DMS153 (cell line): ENCODE data around the gene MOB2.

Experiments used
- DNase-seq: peaks from one replicate; lab custom pipeline; 2025; lab: John Stamatoyannopoulos, UW

MOB2 gene

GRCh38 chr11:1470681-1471611, 15.6 kb downstream of the MOB2 start:
- no peak for DNase-seq

DNA sequence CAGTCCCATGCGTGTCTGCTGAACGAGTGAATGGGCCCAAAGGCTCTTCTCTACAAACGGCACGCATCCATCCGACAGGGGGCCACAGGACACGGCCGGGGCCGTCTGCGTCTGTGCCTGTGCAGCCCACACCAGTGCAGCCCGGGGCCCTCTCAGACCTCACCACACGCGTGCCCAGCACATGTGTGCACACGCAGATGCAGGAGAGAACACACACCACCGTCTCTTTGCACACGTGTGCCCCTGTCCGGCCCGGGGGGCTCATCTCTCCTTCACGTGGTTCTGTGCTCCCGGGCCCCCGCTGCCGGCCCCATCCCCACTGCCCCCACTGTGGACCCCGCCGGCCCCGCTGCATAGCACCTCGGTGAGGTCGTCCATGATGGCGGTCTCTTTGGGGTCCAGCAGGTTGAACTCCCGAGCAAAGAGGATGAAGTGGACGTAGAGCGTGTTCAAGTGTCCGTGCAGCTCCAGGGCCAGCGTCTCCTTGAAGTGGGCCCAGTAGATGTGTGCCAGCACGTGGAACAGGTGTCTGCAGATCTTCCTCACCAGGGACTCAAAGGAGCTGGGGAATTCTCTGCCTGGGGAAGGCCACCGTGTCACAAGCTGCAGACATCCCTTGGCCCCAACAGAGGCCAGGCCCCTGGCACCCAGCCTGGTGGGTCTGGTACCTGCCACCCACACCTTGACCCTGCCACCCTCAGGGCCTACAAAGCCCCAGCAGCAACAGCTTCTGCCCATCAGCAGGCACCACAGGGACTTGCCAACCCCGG, 16.5 kb downstream of the MOB2 start:
- DNase-seq: no peak

GRCh38 chr11:1469287-1469910, 17.2 kb downstream of the MOB2 start:
- no peak for DNase-seq

- DNase-seq: no peak
These were observed 18.0 kb downstream of the MOB2 start for GRCh38 chr11:1468473-1469066.

GRCh38 chr11:1468002-1468401, 18.6 kb downstream of the MOB2 start:
- DNase-seq: no peak

- DNase-seq: no peak
These were observed 19.3 kb downstream of the MOB2 start for GRCh38 chr11:1467270-1467669.

- no peak for DNase-seq
These were observed 19.8 kb downstream of the MOB2 start for GRCh38 chr11:1466784-1467183.

DNA sequence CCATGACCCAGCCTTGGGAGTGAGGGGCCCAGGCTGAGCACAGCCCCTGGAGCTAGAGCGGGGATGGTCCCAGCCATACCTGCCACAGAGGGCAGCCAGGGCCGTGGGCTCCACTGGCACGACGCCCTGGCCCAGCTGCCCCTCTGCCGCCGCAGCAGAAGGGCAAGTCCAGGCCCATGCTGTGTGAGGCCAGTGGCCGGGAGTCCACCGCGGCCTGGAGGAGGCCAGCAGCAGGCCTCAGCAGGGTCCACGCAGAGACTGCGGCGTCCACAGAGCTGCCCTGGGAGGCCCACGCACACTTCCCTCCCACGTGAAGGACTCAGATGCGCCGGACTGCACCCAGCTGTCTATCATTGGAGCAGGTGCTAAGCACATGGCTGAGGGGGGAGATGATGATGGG, 23.5 kb downstream of the MOB2 start:
- no peak for DNase-seq

GRCh38 chr11:1462698-1462975, 23.9 kb downstream of the MOB2 start:
- no peak for DNase-seq

DNA sequence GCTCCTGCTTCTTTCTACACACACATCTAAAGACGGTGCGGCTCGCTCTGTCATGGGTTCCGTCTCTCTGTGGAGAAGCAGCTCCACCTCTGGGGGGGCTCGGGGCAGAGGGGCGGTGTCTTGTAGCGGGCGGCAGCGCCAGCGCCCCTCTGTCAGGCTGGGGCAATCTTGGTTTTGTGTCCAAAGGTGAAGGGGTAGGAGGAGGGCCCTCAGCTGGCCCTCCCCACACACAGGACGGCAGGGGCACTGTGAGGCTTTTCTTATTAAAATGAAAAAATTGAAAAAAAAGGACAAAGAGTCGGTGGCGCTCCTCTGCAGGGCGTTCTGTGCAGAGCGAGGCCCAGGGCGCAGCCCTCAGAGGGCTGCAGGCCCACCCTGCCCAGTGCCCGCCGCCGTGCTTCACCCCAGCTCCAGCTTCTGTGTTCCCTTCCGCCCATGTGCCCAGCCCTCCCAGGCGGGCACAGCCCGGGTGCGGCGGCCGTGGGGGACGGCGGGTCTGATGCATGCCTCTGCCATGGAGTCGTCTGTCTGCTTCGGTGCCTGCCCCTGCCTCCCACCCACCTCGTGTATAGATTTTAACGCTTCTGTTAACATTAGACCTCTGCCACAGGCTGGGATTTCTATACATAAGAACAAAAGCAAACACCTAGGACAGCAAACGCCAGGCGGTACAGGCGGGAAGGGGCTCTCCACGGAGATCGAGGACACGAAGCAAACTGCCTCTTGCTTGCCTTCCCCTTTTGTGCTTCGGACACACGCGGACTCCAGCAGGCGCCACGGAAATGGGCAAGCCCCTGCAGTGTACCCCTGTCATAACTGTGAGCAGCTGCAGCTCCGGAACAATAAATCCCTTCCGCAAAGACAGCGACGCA, 24.5 kb downstream of the MOB2 start:
- no peak for DNase-seq

GRCh38 chr11:1460986-1461825, 25.4 kb downstream of the MOB2 start:
- DNase-seq: no peak

- no peak for DNase-seq
These were observed 26.1 kb downstream of the MOB2 start for GRCh38 chr11:1460396-1460985.

DNA sequence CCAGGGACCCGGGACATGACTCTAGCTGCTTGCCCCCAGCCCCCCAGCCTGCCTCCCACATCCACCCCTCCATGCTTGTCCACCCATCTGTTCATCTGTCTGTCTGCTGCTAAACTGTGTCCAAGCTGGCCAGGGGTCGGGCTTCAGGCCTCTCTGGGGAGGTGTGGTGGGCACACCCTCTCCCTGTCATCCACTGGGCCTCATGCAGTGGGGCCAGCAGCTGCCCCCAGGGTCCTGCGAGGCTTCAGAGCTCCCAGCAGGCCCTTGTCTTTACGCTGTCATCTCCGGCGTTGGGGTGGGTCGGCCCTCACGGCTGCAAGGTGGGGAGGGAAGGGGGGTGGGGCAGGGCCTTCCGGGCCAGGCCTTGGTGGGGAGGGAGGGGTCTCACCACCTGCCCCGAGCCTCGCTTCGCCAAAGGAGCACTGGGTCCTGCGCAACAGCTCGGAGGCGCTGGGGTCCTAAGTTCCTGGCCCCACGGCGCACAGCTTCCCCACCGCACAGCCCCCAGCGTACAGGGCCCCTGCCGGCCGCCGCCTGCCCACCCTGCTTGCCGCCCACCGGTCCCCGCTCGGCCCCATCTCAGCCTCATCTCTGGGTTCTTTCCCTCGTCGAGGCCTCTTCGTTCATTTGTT, 26.7 kb downstream of the MOB2 start:
- no peak for DNase-seq

GRCh38 chr11:1459219-1459575, 27.4 kb downstream of the MOB2 start:
- DNase-seq: peak; percentile 44

DNA sequence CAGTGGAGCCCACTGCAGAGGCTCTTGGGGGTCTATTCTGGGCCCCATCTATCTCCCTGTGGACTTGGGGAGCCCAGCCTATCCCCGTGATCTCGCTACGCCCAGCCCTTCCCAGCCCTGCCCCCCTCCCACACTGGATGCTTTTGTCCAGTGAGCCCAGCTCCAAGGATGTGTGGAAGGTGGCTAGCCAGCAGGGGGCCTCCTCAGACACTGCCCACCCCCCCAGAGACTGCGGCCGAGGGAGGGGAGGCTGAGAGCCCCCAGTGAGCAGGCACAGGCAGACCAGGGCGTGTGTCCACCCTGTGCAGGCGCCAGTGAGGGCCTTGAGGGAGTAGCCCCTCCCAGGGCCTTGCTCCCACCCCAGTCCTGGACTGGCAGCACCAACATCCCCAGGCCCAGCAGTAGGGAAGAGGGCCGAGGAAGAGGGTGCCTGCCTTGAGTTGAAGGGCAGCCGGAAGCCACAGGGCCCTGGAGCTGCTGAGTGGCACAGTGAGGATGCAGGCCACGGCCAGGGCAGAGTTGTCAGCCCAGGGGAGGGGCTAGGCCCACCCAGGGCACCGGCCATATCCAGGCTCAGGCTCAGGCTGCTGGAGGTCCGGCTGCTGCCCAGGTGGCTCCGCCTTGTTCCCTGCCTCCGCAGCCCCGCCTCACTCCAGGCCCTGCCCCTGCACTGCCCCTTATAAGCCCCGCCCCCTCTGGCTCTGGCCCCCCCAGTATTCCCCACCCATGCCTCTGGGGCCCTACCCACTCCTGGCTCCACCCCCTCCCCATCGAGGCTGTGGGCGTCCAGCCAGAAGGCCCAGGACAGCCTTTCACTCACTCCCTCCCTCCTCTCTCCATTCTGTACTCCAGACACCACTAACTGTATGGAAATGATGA, 28.0 kb downstream of the MOB2 start:
- DNase-seq: no peak

- no peak for DNase-seq
These were observed 28.7 kb downstream of the MOB2 start for GRCh38 chr11:1457856-1458255.

GRCh38 chr11:1457326-1457680, 29.3 kb downstream of the MOB2 start:
- DNase-seq: no peak

DNA sequence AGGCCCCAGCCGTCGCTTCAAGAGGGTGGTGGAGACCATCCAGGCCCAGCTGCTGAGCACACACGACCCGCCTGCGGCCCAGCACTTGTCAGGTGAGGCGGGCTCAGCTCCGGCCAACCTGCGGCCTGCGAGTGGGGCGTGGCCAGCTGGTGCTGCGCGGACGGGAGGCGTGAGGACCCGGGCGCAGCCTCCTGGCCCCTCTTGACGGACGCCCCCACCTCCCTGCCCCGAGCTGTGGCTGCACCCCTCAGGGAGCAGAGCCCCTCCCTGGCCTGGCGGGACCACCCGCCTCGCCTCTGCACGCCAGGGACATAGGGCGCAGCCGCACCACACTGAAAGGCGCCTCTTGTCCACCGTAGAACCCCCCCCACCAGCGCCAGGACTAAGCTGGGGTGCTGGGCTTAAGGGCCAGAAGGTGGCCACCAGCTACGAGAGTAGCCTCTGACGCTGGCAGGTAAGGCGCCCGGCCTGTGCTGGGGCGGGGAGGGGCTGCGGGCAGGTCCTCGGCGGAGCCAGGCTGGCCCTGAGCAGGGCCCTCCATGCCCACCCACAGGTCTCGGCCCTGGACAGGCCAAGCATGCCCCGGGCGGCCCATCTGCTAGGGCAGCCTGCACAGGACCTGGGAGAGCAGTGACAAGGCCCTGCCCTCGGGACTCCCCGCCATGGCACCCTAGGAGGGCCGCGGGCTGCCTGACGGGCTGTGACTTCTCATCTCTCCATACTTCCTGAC, 29.8 kb downstream of the MOB2 start:
- DNase-seq: no peak
